GM23338 (cell line): ENCODE results near the gene PLXNA2. TPM values are rescaled to one million over a fixed set of nuclear protein-coding genes. Genes with fewer than 3 reads are reported as not detected.

Source experiments
- ATAC-seq: fragments of 200-7000 bp; cut with Tn5 transposase; 3 replicates; pipeline ENCODE4 v1.9.1; 2020
- DNase-seq: peaks from one replicate; pipeline ENCODE4 v3.0.0-alpha.2; 2015; ENCODE audit warnings: low spot score
- H2AFZ ChIP-seq: fragments of 200-600 bp; sonication (generic); 2 replicates; pipeline ENCODE4 v1.8.0; 2016; ENCODE audit warnings: antibody characterized with exemption, mild to moderate bottlenecking, moderate library complexity
- H3F3A ChIP-seq: fragments of 200-600 bp; sonication (generic); replicated peaks from 2 replicates; pipeline ENCODE4 v1.8.0; 2017; ENCODE audit warnings: antibody characterized with exemption, mixed run types, low read depth
- H3K27ac ChIP-seq: fragments of 200-600 bp; sonication (generic); 2 replicates; pipeline ENCODE4 v1.6.1; 2016; ENCODE audit warnings: low read depth
- H3K27me3 ChIP-seq: fragments of 200-600 bp; sonication (generic); 2 replicates; pipeline ENCODE4 v1.8.0; 2016; ENCODE audit warnings: mild to moderate bottlenecking, mixed run types, moderate library complexity; ENCODE audit not compliant: insufficient read depth
- H3K36me3 ChIP-seq: fragments of 200-600 bp; sonication (generic); 2 replicates; pipeline ENCODE4 v1.8.0; 2016; ENCODE audit warnings: mild to moderate bottlenecking; ENCODE audit not compliant: insufficient read depth
- H3K4me1 ChIP-seq: fragments of 200-600 bp; sonication (generic); 2 replicates; pipeline ENCODE4 v1.8.0; 2016; ENCODE audit warnings: mild to moderate bottlenecking, moderate library complexity; ENCODE audit not compliant: insufficient read depth
- H3K4me2 ChIP-seq: fragments of 200-600 bp; sonication (generic); 2 replicates; pipeline ENCODE4 v1.7.1; 2017; ENCODE audit warnings: mixed run types
- H3K4me3 ChIP-seq: fragments of 200-600 bp; sonication (generic); 2 replicates; pipeline ENCODE4 v1.6.1; 2016; ENCODE audit warnings: mixed run types
- H3K79me2 ChIP-seq: fragments of 200-600 bp; sonication (generic); replicated peaks from 2 replicates; pipeline ENCODE4 v1.8.0; 2017; ENCODE audit warnings: mild to moderate bottlenecking; ENCODE audit not compliant: insufficient read depth
- H3K9me2 ChIP-seq: fragments of 200-600 bp; sonication (generic); 2 replicates; pipeline ENCODE4 v1.8.0; 2017; ENCODE audit not compliant: insufficient read depth
- H4K20me1 ChIP-seq: fragments of 200-600 bp; sonication (generic); replicated peaks from 2 replicates; pipeline ENCODE4 v1.8.0; 2017; ENCODE audit warnings: mild to moderate bottlenecking; ENCODE audit not compliant: insufficient read depth
- H3K27ac Mint-ChIP-seq: 2 replicates; pipeline ENCODE4 v1.8.0; 2020; ENCODE audit warnings: inconsistent platforms, mild to moderate bottlenecking, moderate library complexity, mixed read lengths
- H3K27me3 Mint-ChIP-seq: 3 replicates; pipeline ENCODE4 v1.8.0; 2022; ENCODE audit warnings: low read depth, mild to moderate bottlenecking, moderate library complexity, mixed read lengths, inconsistent platforms; ENCODE audit not compliant: insufficient read depth, poor library complexity
- H3K36me3 Mint-ChIP-seq: 3 replicates; pipeline ENCODE4 v1.8.0; 2021; ENCODE audit warnings: low read depth, mild to moderate bottlenecking, inconsistent platforms, moderate library complexity, mixed read lengths
- H3K4me1 Mint-ChIP-seq: 3 replicates; pipeline ENCODE4 v1.8.0; 2020; ENCODE audit warnings: mild to moderate bottlenecking, inconsistent platforms, mixed read lengths
- H3K4me3 Mint-ChIP-seq: 3 replicates; pipeline ENCODE4 v1.8.0; 2021; ENCODE audit warnings: moderate library complexity, mild to moderate bottlenecking, inconsistent platforms, mixed read lengths
- H3K9me3 Mint-ChIP-seq: 3 replicates; pipeline ENCODE4 v1.8.0; 2020; ENCODE audit warnings: moderate library complexity, mild to moderate bottlenecking, inconsistent platforms, mixed read lengths
- CREB1 ChIP-seq: fragments of 250-450 bp; sonication (Bioruptor Pico); IDR thresholded peaks from 2 replicates; pipeline ENCODE4 v1.5.0; 2020; ENCODE audit warnings: low read depth, mild to moderate bottlenecking, moderate library complexity
- EZH2 ChIP-seq: fragments of 200-600 bp; sonication (generic); IDR thresholded peaks from one replicate; pipeline ENCODE4 v1.8.0; 2017; ENCODE audit warnings: antibody characterized with exemption, mild to moderate bottlenecking, low read depth; ENCODE audit not compliant: unreplicated experiment
- EZH2phosphoT487 ChIP-seq: fragments of 200-600 bp; sonication (generic); IDR thresholded peaks from one replicate; pipeline ENCODE4 v1.8.1; 2018; ENCODE audit warnings: antibody characterized with exemption; ENCODE audit not compliant: unreplicated experiment
- JUNB ChIP-seq: IDR thresholded peaks from one replicate; pipeline ENCODE4 v1.6.1; 2016; ENCODE audit warnings: antibody characterized with exemption; ENCODE audit not compliant: unreplicated experiment
- NANOG ChIP-seq: IDR thresholded peaks from 2 replicates; pipeline ENCODE4 v1.6.1; 2016; ENCODE audit warnings: antibody characterized with exemption, borderline replicate concordance
- POLR2AphosphoS5 ChIP-seq: IDR thresholded peaks from 2 replicates; pipeline ENCODE4 v1.6.1; 2016; ENCODE audit warnings: antibody characterized with exemption, low read depth
- STAT1 ChIP-seq: IDR thresholded peaks from one replicate; pipeline ENCODE4 v1.6.1; 2016; ENCODE audit warnings: antibody characterized with exemption; ENCODE audit not compliant: unreplicated experiment
- ZNF114 ChIP-seq: fragments of 250-450 bp; sonication (Bioruptor Pico); IDR thresholded peaks from 2 replicates; pipeline ENCODE4 v1.5.0; 2020; ENCODE audit warnings: mild to moderate bottlenecking, moderate library complexity
- ZNF331 ChIP-seq: fragments of 250-450 bp; sonication (Bioruptor Pico); IDR thresholded peaks from 2 replicates; pipeline ENCODE4 v1.5.0; 2020; ENCODE audit warnings: low read depth, mild to moderate bottlenecking, moderate library complexity
- polyA plus RNA-seq: library from polyadenylated mRNA; unstranded; fragments of >200 nt; fragmentation: Nextera tagmentation; extraction: Ambion mirVana; gene quantifications from 2 replicates; pipeline ENCODE4 v1.2.1, GENCODE V29; 2016
- total RNA-seq: library from RNA; depleted of rRNA; stranded (reverse); fragments of >200 nt; shearing (Covaris generic); gene quantifications from 2 replicates; pipeline ENCODE4 v1.2.3, GENCODE V29; 2014
- TF ChIP-seq, protein P1 (sequence below), 2 experiments: fragments of 200-600 bp in 1 of 2; sonication (generic) in 1 of 2; conservative IDR thresholded peaks; 2 replicates each; pipeline versions ENCODE4 v1.5.1 to v1.6.1; 2016 to 2017; ENCODE audit warnings: antibody characterized with exemption in 2 of 2, low read depth in 2 of 2, mild to moderate bottlenecking in 2 of 2, moderate library complexity in 1 of 2
- TF ChIP-seq, protein P2 (sequence below): IDR thresholded peaks from 2 replicates; pipeline ENCODE4 v1.6.1; 2016; ENCODE audit warnings: antibody characterized with exemption
- TF ChIP-seq, protein P3 (sequence below): fragments of 250-450 bp; sonication (Bioruptor Pico); IDR thresholded peaks from 2 replicates; pipeline ENCODE4 v1.5.0; 2020; ENCODE audit warnings: mild to moderate bottlenecking, moderate library complexity
- TF ChIP-seq, protein P4 (sequence below): IDR thresholded peaks from one replicate; pipeline ENCODE4 v1.6.1; 2018; ENCODE audit warnings: antibody characterized with exemption; ENCODE audit not compliant: unreplicated experiment

The PLXNA2 gene
- total and polyA plus RNA-seq, 2 experiments from 2014 or later, result 0.40 to 1.8 TPM

DNA sequence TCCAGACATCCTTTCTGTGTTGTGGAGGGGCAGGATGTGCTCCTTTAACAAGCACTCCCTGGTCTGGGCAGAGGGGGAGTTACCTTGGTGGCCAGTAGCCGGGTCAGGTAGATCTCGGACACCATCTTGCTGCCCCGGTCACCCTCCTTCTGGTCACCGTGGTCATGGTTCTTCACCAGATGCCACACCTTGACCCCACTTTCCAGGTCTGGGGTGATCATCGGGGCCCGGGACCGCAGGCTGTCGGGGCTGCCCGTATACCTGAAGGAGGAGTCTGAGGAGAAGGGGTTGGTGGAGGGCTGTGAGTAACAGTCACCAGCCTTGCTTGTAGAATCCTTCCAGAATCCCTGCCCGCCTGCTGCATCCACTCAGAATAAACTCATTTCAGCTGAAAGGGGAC lies 210.9 kb downstream of the PLXNA2 start:
- no peak overlapping the region for H2AFZ ChIP-seq
- H4K20me1 ChIP-seq, result no peaks in the 10 kb centered on the region
- H3K4me2 ChIP-seq, result no peak overlapping the region
- no peak overlapping the region for H3K27ac ChIP-seq
- Mint-ChIP-seq H3K27ac (no peak overlapping the region), H3K36me3 (no peaks in the 10 kb centered on the region), H3K4me3 (no peak overlapping the region), H3K4me1 (peaks cover 12% of the 10 kb centered on the region), H3K9me3 (no peaks in the 10 kb centered on the region; the same call in 2 of the 3 replicates), H3K27me3 (peaks cover 13% of the 10 kb centered on the region)
- H3K4me1 ChIP-seq, result no peaks in the 10 kb centered on the region
- no peaks in the 10 kb centered on the region for H3F3A ChIP-seq
- H3K9me2 ChIP-seq, result no peaks in the 10 kb centered on the region
- no peaks in the 10 kb centered on the region for H3K27me3 ChIP-seq
- no peak overlapping the region for H3K4me3 ChIP-seq
- TF ChIP-seq STAT1 (no peak), CREB1 (CRISPR knock-in tag) (no peak), POLR2AphosphoS5 (no peak), JUNB (no peak), ZNF331 (CRISPR knock-in tag) (no peak), EZH2phosphoT487 (no peak), ZNF114 (no peak), EZH2 (no peak), NANOG (no peak)
- TF ChIP-seq, protein P1, sequence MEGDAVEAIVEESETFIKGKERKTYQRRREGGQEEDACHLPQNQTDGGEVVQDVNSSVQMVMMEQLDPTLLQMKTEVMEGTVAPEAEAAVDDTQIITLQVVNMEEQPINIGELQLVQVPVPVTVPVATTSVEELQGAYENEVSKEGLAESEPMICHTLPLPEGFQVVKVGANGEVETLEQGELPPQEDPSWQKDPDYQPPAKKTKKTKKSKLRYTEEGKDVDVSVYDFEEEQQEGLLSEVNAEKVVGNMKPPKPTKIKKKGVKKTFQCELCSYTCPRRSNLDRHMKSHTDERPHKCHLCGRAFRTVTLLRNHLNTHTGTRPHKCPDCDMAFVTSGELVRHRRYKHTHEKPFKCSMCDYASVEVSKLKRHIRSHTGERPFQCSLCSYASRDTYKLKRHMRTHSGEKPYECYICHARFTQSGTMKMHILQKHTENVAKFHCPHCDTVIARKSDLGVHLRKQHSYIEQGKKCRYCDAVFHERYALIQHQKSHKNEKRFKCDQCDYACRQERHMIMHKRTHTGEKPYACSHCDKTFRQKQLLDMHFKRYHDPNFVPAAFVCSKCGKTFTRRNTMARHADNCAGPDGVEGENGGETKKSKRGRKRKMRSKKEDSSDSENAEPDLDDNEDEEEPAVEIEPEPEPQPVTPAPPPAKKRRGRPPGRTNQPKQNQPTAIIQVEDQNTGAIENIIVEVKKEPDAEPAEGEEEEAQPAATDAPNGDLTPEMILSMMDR (conservative IDR thresholded peaks at IDR 0.05; ENCODE audit: low read depth in 2 of 2), result no peak
- TF ChIP-seq, protein P2, sequence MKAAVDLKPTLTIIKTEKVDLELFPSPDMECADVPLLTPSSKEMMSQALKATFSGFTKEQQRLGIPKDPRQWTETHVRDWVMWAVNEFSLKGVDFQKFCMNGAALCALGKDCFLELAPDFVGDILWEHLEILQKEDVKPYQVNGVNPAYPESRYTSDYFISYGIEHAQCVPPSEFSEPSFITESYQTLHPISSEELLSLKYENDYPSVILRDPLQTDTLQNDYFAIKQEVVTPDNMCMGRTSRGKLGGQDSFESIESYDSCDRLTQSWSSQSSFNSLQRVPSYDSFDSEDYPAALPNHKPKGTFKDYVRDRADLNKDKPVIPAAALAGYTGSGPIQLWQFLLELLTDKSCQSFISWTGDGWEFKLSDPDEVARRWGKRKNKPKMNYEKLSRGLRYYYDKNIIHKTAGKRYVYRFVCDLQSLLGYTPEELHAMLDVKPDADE, result no peak
- TF ChIP-seq, protein P3, sequence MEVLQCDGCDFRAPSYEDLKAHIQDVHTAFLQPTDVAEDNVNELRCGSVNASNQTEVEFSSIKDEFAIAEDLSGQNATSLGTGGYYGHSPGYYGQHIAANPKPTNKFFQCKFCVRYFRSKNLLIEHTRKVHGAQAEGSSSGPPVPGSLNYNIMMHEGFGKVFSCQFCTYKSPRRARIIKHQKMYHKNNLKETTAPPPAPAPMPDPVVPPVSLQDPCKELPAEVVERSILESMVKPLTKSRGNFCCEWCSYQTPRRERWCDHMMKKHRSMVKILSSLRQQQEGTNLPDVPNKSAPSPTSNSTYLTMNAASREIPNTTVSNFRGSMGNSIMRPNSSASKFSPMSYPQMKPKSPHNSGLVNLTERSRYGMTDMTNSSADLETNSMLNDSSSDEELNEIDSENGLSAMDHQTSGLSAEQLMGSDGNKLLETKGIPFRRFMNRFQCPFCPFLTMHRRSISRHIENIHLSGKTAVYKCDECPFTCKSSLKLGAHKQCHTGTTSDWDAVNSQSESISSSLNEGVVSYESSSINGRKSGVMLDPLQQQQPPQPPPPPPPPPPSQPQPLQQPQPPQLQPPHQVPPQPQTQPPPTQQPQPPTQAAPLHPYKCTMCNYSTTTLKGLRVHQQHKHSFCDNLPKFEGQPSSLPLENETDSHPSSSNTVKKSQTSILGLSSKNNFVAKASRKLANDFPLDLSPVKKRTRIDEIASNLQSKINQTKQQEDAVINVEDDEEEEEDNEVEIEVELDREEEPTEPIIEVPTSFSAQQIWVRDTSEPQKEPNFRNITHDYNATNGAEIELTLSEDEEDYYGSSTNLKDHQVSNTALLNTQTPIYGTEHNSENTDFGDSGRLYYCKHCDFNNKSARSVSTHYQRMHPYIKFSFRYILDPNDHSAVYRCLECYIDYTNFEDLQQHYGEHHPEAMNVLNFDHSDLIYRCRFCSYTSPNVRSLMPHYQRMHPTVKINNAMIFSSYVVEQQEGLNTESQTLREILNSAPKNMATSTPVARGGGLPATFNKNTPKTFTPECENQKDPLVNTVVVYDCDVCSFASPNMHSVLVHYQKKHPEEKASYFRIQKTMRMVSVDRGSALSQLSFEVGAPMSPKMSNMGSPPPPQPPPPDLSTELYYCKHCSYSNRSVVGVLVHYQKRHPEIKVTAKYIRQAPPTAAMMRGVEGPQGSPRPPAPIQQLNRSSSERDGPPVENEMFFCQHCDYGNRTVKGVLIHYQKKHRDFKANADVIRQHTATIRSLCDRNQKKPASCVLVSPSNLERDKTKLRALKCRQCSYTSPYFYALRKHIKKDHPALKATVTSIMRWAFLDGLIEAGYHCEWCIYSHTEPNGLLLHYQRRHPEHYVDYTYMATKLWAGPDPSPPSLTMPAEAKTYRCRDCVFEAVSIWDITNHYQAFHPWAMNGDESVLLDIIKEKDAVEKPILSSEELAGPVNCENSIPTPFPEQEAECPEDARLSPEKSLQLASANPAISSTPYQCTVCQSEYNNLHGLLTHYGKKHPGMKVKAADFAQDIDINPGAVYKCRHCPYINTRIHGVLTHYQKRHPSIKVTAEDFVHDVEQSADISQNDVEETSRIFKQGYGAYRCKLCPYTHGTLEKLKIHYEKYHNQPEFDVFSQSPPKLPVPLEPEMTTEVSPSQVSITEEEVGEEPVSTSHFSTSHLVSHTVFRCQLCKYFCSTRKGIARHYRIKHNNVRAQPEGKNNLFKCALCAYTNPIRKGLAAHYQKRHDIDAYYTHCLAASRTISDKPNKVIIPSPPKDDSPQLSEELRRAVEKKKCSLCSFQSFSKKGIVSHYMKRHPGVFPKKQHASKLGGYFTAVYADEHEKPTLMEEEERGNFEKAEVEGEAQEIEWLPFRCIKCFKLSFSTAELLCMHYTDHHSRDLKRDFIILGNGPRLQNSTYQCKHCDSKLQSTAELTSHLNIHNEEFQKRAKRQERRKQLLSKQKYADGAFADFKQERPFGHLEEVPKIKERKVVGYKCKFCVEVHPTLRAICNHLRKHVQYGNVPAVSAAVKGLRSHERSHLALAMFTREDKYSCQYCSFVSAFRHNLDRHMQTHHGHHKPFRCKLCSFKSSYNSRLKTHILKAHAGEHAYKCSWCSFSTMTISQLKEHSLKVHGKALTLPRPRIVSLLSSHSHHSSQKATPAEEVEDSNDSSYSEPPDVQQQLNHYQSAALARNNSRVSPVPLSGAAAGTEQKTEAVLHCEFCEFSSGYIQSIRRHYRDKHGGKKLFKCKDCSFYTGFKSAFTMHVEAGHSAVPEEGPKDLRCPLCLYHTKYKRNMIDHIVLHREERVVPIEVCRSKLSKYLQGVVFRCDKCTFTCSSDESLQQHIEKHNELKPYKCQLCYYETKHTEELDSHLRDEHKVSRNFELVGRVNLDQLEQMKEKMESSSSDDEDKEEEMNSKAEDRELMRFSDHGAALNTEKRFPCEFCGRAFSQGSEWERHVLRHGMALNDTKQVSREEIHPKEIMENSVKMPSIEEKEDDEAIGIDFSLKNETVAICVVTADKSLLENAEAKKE (CRISPR knock-in tag), result no peak
- TF ChIP-seq, protein P4, sequence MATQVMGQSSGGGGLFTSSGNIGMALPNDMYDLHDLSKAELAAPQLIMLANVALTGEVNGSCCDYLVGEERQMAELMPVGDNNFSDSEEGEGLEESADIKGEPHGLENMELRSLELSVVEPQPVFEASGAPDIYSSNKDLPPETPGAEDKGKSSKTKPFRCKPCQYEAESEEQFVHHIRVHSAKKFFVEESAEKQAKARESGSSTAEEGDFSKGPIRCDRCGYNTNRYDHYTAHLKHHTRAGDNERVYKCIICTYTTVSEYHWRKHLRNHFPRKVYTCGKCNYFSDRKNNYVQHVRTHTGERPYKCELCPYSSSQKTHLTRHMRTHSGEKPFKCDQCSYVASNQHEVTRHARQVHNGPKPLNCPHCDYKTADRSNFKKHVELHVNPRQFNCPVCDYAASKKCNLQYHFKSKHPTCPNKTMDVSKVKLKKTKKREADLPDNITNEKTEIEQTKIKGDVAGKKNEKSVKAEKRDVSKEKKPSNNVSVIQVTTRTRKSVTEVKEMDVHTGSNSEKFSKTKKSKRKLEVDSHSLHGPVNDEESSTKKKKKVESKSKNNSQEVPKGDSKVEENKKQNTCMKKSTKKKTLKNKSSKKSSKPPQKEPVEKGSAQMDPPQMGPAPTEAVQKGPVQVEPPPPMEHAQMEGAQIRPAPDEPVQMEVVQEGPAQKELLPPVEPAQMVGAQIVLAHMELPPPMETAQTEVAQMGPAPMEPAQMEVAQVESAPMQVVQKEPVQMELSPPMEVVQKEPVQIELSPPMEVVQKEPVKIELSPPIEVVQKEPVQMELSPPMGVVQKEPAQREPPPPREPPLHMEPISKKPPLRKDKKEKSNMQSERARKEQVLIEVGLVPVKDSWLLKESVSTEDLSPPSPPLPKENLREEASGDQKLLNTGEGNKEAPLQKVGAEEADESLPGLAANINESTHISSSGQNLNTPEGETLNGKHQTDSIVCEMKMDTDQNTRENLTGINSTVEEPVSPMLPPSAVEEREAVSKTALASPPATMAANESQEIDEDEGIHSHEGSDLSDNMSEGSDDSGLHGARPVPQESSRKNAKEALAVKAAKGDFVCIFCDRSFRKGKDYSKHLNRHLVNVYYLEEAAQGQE, result no peak
- no peaks in the 10 kb centered on the region for H3K79me2 ChIP-seq
- ATAC-seq (no peak), DNase-seq (no peak)
- H3K36me3 ChIP-seq, result no peaks in the 10 kb centered on the region
